Measurements from ENCODE around the gene GRID1.
A peak's percentile ranks its signal among the peaks of the same experiment; 100 is the strongest.

Gene GRID1

DNA sequence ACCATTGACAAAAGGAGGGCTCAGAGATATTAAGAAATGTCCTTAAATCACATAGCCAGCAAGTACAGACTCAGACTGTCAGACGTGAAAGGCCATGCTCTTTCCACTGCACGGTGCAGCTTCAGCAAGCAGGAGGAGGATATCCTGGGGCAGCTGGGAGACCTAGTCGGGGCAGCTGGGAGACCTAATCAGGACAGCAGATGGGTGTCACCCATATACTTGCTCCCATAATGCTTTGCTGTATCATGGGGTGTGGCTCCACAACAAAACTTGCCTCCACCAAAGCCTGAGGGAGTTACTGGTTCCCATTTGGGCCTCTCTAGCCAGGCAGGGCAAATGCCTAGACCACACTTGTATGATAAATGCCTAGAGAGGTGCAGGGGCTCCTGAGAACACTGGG, 55.4 kb downstream of the GRID1 start:
- no peak overlapping the region for H3K4me3 Mint-ChIP-seq
- H3K9me3 Mint-ChIP-seq, result no peaks in the 10 kb centered on the region
- TF ChIP-seq CTCF (IDR thresholded peaks at IDR 0.05), result no peak
- DNase-seq, result no peak
- peaks cover 21% of the 10 kb centered on the region for H3K27me3 Mint-ChIP-seq (ENCODE audit: low read depth, poor library complexity)
- H3K36me3 Mint-ChIP-seq (ENCODE audit: low read depth), result no peaks in the 10 kb centered on the region
- H3K27ac Mint-ChIP-seq, result no peak overlapping the region
- peaks cover 17% of the 10 kb centered on the region for H3K4me1 Mint-ChIP-seq

DNA sequence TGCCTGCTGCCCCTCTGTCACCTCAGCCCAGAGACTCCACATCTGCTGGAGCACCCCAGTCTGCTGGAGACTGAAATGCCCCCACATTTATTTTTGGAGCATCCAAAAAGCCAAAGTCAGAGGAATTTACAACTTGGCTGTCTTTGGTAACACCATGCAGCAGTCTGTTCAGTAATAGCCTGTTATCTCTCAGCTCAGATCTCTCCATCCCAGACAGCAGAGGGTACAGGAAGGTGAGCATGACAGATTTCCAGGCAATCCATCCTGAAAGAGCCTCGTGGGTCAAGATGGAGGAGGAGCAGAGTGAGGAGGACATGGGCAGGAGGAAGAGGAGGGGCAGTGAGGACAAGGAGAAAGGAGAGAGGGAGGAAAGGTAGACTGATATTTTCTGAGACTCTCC, 55.9 kb downstream of the GRID1 start:
- Mint-ChIP-seq H3K9me3 (no peaks in the 10 kb centered on the region), H3K4me3 (no peak overlapping the region), H3K36me3 (ENCODE audit: low read depth) (no peaks in the 10 kb centered on the region), H3K27ac (no peak overlapping the region), H3K27me3 (ENCODE audit: low read depth, poor library complexity) (peaks cover 21% of the 10 kb centered on the region), H3K4me1 (peaks cover 17% of the 10 kb centered on the region)
- TF ChIP-seq CTCF (IDR thresholded peaks at IDR 0.05), result no peak
- DNase-seq, result no peak

DNA sequence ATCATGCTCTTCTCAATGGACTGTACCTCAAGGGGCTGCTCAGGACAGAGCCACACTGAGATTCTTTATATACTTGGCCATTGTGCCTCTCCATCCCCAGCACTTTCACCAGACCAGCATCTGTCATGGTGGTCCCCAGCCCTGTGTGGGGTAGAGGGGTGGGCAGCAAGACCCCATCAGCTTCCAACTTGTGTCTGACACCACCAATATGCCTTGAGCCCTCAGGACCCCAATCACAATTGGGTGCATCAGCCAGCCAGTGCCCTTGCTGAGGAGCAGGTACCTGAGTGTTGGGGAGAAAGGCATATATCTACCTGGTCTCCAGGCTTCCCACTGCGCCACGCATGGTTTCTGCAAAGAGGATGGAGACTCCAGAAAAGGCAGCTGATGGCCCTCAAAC, 56.3 kb downstream of the GRID1 start:
- Mint-ChIP-seq H3K27ac (no peak overlapping the region), H3K36me3 (ENCODE audit: low read depth) (no peaks in the 10 kb centered on the region)

GRCh38 chr10:86308056-86308455, 58.5 kb downstream of the GRID1 start:
- no peak overlapping the region for H3K4me3 Mint-ChIP-seq
- peaks cover 11% of the 10 kb centered on the region for H3K4me1 Mint-ChIP-seq
- H3K27ac Mint-ChIP-seq, result no peak overlapping the region
- no peaks in the 10 kb centered on the region for H3K9me3 Mint-ChIP-seq
- peaks cover 23% of the 10 kb centered on the region for H3K27me3 Mint-ChIP-seq (ENCODE audit: low read depth, poor library complexity)
- no peak for DNase-seq
- TF ChIP-seq CTCF (IDR thresholded peaks at IDR 0.05), result no peak
- no peaks in the 10 kb centered on the region for H3K36me3 Mint-ChIP-seq (ENCODE audit: low read depth)

More for the DNA sequence above, 56.3 kb downstream of the GRID1 start:
- Mint-ChIP-seq H3K4me3 (no peak overlapping the region), H3K9me3 (no peaks in the 10 kb centered on the region), H3K27me3 (ENCODE audit: low read depth, poor library complexity) (peaks cover 21% of the 10 kb centered on the region), H3K4me1 (peaks cover 17% of the 10 kb centered on the region)
- DNase-seq, result no peak
- TF ChIP-seq CTCF (IDR thresholded peaks at IDR 0.05), result no peak

- no peak for TF ChIP-seq CTCF (IDR thresholded peaks at IDR 0.05)
- Mint-ChIP-seq H3K27ac (no peak overlapping the region), H3K9me3 (no peaks in the 10 kb centered on the region), H3K27me3 (ENCODE audit: low read depth, poor library complexity) (peaks cover 21% of the 10 kb centered on the region), H3K4me3 (no peak overlapping the region), H3K4me1 (no peaks in the 10 kb centered on the region), H3K36me3 (ENCODE audit: low read depth) (no peaks in the 10 kb centered on the region)
- DNase-seq, result peak; percentile 87
Observed at GRCh38 chr10:86306628-86307278, 59.8 kb downstream of the GRID1 start.

GRCh38 chr10:86305521-86305920, 61.1 kb downstream of the GRID1 start:
- peaks cover 21% of the 10 kb centered on the region for H3K27me3 Mint-ChIP-seq (ENCODE audit: low read depth, poor library complexity)
- no peaks in the 10 kb centered on the region for H3K4me1 Mint-ChIP-seq
- H3K4me3 Mint-ChIP-seq, result no peak overlapping the region
- no peak overlapping the region for H3K27ac Mint-ChIP-seq
- H3K36me3 Mint-ChIP-seq (ENCODE audit: low read depth), result no peaks in the 10 kb centered on the region
- no peaks in the 10 kb centered on the region for H3K9me3 Mint-ChIP-seq
- DNase-seq, result no peak
- TF ChIP-seq CTCF (IDR thresholded peaks at IDR 0.05), result no peak

All from nephron progenitor cell (in vitro differentiated cells).